ES-I3 (cell line): ENCODE data around the gene C10orf90.

ENCODE experiments used
- H3K36me3 ChIP-seq: 2 replicates; pipeline ENCODE4 v1.6.1; 2013; ENCODE audit warnings: mild to moderate bottlenecking, low read length, control low read depth, moderate library complexity; ENCODE audit not compliant: insufficient read depth
- H3K4me1 ChIP-seq: 2 replicates; pipeline ENCODE4 v1.6.1; 2013; ENCODE audit warnings: mild to moderate bottlenecking, control low read depth, low read length; ENCODE audit not compliant: insufficient read depth
- H3K9ac ChIP-seq: 2 replicates; pipeline ENCODE4 v1.6.1; 2013; ENCODE audit warnings: low read depth, mild to moderate bottlenecking, low read length, moderate library complexity
- H3K9me3 ChIP-seq: 2 replicates; pipeline ENCODE4 v1.6.1; 2013; ENCODE audit warnings: mild to moderate bottlenecking, low read length, moderate library complexity; ENCODE audit not compliant: control insufficient read depth, insufficient read depth

The C10orf90 gene

GRCh38 chr10:126496771-126497545 is 173.5 kb downstream of the C10orf90 start:
- Histone ChIP-seq H3K9me3 (no peaks in the 10 kb centered on the region), H3K4me1 (no peaks in the 10 kb centered on the region), H3K36me3 (no peaks in the 10 kb centered on the region), H3K9ac (no peak overlapping the region)

GRCh38 chr10:126491476-126491875 is 179.0 kb downstream of the C10orf90 start:
- no peaks in the 10 kb centered on the region for H3K4me1 ChIP-seq
- no peaks in the 10 kb centered on the region for H3K36me3 ChIP-seq
- H3K9ac ChIP-seq = no peak overlapping the region
- no peaks in the 10 kb centered on the region for H3K9me3 ChIP-seq

- no peak overlapping the region for H3K9ac ChIP-seq
- H3K9me3 ChIP-seq = no peaks in the 10 kb centered on the region
- H3K36me3 ChIP-seq = no peaks in the 10 kb centered on the region
- no peaks in the 10 kb centered on the region for H3K4me1 ChIP-seq
Measured at GRCh38 chr10:126481181-126481580, 189.3 kb downstream of the C10orf90 start.

- H3K9ac ChIP-seq = no peak overlapping the region
- H3K36me3 ChIP-seq = no peaks in the 10 kb centered on the region
- 0 out of 2 replicates have a peak, but pooled peaks cover 3% of the 10 kb centered on the region for H3K4me1 ChIP-seq
Measured at GRCh38 chr10:126480648-126481047, 189.8 kb downstream of the C10orf90 start.

DNA sequence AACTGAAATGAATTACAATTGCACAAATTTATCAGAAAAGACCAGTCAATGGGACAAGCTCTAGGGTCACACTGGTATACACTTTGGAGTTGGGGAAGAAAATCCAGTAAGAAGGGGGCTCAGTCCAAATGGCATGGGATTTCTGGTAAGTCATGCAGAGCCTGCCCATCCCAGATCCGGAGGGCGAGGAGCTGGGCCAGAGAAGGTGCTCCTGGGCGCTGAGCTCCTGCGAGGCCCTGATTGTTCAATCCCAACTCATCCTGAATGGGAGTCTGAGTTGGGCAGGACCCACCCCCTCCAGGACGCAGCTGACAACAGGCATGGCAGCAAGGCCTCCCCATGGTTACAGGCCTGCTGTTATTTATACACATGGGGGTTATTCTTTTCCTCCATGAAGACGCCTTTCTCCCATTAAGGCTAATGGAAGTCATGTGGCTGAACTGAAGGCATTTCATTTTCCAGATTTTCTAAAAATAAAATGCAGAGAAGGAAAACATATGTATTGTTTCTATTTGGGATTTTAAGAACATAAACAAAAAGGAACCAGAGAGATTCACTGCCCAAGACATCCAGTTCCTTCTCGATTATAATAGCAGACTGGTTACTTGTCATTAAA is 191.1 kb downstream of the C10orf90 start:
- no peaks in the 10 kb centered on the region for H3K9me3 ChIP-seq
- H3K9ac ChIP-seq = no peak overlapping the region
- H3K36me3 ChIP-seq = no peaks in the 10 kb centered on the region
- 0 out of 2 replicates have a peak, but pooled peaks cover 4% of the 10 kb centered on the region for H3K4me1 ChIP-seq

More at GRCh38 chr10:126480648-126481047, 189.8 kb downstream of the C10orf90 start:
- no peaks in the 10 kb centered on the region for H3K9me3 ChIP-seq

- H3K9ac ChIP-seq = no peak overlapping the region
Measured at GRCh38 chr10:126478546-126478945, 191.9 kb downstream of the C10orf90 start.

DNA sequence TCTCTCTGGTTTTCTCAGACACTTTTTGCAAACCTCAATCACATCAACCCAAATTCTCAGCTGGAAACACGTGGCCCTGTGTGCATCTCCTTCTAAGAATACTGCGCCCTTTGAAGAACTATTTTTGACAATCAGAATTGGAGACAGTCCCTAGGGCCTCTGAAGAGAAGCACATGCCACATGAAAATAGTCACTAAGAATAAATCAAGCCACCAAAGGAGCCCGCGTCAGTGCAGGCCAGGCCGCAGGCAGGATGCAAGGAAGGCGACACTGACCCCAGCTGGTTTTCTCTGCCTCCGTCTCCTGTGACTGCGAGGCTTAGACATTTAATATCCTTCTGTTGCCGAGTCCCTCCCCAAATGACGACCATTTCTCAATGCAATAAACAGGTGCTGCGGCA is 194.2 kb downstream of the C10orf90 start:
- H3K4me1 ChIP-seq = peaks cover 7% of the 10 kb centered on the region; the same call in 1 of the 2 replicates
- no peaks in the 10 kb centered on the region for H3K36me3 ChIP-seq
- no peaks in the 10 kb centered on the region for H3K9me3 ChIP-seq
- H3K9ac ChIP-seq = no peak overlapping the region

More at GRCh38 chr10:126478546-126478945, 191.9 kb downstream of the C10orf90 start:
- H3K4me1 ChIP-seq = 0 out of 2 replicates have a peak, but pooled peaks cover 4% of the 10 kb centered on the region
- H3K9me3 ChIP-seq = no peaks in the 10 kb centered on the region
- no peaks in the 10 kb centered on the region for H3K36me3 ChIP-seq

DNA sequence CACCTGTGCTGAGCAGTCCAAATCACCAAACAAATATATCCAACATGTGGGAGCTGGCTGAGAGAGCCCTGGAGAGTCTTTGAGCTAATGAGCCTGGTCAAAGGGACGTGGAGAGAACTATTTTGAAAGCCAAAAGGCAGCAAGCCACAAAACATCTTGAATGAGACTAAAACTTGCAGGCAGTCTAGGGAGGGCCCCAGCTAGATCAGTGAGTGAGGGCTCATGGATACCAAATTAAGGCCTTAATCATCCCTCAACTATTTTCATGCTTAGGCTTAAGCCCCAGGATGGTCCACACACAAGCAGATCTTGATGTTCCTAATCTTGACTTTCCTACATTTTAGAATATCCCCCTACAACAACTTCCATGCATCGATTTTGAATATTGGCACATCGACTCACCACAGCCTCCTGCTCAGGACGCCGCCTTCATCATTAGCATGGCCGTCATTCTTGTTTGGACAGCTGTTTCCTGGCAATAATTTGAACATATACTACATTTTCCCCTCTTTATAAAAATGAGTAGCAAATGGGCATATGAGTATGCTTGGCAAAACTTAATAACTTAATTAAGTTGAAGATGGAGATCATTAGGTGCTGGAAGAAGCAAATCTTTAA is 195.3 kb downstream of the C10orf90 start:
- H3K4me1 ChIP-seq = peaks cover 9% of the 10 kb centered on the region; the same call in 1 of the 2 replicates
- no peak overlapping the region for H3K9ac ChIP-seq
- no peaks in the 10 kb centered on the region for H3K9me3 ChIP-seq
- no peaks in the 10 kb centered on the region for H3K36me3 ChIP-seq

GRCh38 chr10:126474031-126474430 is 196.5 kb downstream of the C10orf90 start:
- Histone ChIP-seq H3K4me1 (peaks cover 9% of the 10 kb centered on the region; the same call in 1 of the 2 replicates), H3K36me3 (no peaks in the 10 kb centered on the region), H3K9ac (no peak overlapping the region), H3K9me3 (no peaks in the 10 kb centered on the region)

DNA sequence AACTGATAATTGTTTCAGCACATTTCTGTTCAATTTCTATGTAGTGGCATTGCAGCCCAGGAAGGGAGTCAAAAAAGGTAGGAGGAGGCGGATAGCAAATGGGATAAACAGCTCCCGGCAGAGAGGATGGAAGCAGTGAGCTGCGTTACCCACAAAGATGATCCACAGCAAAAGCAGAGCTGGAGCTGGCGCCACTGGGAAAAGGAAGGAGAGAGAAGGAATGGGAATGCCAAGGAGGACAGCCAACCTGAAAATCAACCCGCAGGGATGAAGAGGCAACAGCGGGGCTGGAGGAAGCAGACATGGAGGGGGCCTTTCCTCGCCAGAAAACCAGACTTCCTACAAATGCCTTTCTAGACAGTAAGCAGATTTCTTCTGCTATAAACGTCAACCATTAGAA is 199.5 kb downstream of the C10orf90 start:
- no peaks in the 10 kb centered on the region for H3K9me3 ChIP-seq
- no peaks in the 10 kb centered on the region for H3K36me3 ChIP-seq
- no peak overlapping the region for H3K9ac ChIP-seq
- H3K4me1 ChIP-seq = peaks cover 9% of the 10 kb centered on the region; the same call in 1 of the 2 replicates

GRCh38 chr10:126469692-126470091 is 200.8 kb downstream of the C10orf90 start:
- Histone ChIP-seq H3K9me3 (no peaks in the 10 kb centered on the region), H3K4me1 (peaks cover 5% of the 10 kb centered on the region; the same call in 1 of the 2 replicates), H3K9ac (no peak overlapping the region), H3K36me3 (no peaks in the 10 kb centered on the region)

GRCh38 chr10:126468876-126469643 is 201.4 kb downstream of the C10orf90 start:
- Histone ChIP-seq H3K9ac (no peak overlapping the region), H3K9me3 (no peaks in the 10 kb centered on the region)

DNA sequence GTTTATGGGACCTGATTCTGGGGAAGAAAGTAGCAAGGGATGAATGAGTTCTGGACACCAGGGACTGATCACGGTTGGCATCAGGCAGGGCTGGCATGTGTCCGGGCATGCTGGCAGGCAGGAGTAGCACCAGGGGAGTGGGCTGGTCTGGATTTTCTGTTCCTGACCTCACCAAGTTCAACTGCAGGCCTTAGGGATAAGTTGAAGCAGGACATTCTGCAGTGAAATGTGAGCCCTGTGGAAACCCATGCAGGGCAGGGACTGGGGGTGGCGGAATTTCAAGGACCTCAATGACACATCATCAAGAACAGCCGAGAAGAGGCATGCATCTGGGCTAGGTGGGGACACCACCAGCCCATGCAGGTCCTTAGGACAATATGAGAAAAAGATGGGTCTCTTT is 202.0 kb downstream of the C10orf90 start:
- no peak overlapping the region for H3K9ac ChIP-seq
- H3K36me3 ChIP-seq = no peaks in the 10 kb centered on the region
- H3K4me1 ChIP-seq = peaks cover 5% of the 10 kb centered on the region; the same call in 1 of the 2 replicates
- no peaks in the 10 kb centered on the region for H3K9me3 ChIP-seq

More at GRCh38 chr10:126468876-126469643, 201.4 kb downstream of the C10orf90 start:
- peaks cover 5% of the 10 kb centered on the region; the same call in 1 of the 2 replicates for H3K4me1 ChIP-seq
- H3K36me3 ChIP-seq = no peaks in the 10 kb centered on the region

- Histone ChIP-seq H3K4me1 (no peaks in the 10 kb centered on the region), H3K36me3 (no peaks in the 10 kb centered on the region), H3K9ac (no peak overlapping the region), H3K9me3 (no peaks in the 10 kb centered on the region)
Measured at GRCh38 chr10:126465771-126466170, 204.7 kb downstream of the C10orf90 start.
